Measurements from ENCODE around the gene STOX2. TPM values are rescaled to one million over a fixed set of nuclear protein-coding genes. Genes with fewer than 3 reads are reported as not detected.

The STOX2 gene
- total and polyA plus RNA-seq, 2 of the 8 experiments (the other 6 are each of a cell fraction or from before 2014, with no cell fraction given) = 5.5 to 20.0 TPM

DNA sequence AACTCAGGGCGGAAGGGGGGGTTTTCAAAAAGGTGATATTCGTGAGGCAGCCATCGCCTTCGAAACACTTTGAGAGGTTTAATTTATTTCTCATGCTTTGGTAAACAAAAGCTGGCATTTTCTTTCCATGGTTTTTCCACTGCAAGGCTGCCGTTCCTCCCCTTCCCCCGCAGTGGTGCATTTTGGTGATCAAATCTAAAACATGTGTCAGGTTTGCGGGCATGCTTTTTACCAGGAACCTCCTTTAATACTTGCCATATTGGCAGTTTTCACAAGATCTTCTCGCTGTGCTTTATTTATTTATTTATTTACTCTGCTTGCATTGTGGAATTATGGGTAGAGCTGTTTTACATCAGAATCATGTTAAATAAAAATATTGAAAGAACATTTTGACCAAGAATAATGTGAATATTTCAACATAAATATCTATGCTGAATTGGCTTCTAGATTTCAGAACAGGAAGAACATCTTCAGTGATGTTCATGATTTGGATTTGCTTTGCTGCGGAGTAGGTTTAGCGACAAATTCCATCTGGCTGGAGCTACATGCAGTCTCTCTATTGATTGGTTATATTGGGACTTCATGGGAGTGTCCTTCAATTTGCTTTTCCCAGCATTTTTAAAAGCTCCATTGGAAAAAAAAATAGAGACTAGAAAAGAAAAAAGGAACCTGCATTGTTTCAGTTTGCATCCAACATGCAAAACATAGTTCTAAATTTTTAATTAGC lies 54.4 kb downstream of the STOX2 start (continued):
- TF ChIP-seq KDM4A (IDR thresholded peaks at IDR 0.05; ENCODE audit: low read depth, low read length, severe bottlenecking) (no peak), TCF12 (IDR thresholded peaks at IDR 0.05; ENCODE audit: low read depth, low read length) (no peak), SP2 (IDR thresholded peaks at IDR 0.05; ENCODE audit: low read length) (no peak), POLR2AphosphoS5 (IDR thresholded peaks at IDR 0.05; ENCODE audit: low read depth, low read length) (no peak)
